A549 (cell line): ENCODE results near the gene ELL2.

Experiments
- CTCF ChIP-seq: fragments of >200 bp; sonication (Bioruptor Twin); formaldehyde crosslinking; IDR thresholded peaks from 3 replicates; pipeline ENCODE4 v1.5.1; 2016
- GATA3 ChIP-seq: IDR thresholded peaks from 2 replicates; pipeline ENCODE4 v1.6.1; 2012; ENCODE audit warnings: borderline replicate concordance
- POLR2A ChIP-seq: IDR thresholded peaks from 2 replicates; pipeline ENCODE4 v1.6.1; 2012; ENCODE audit warnings: mild to moderate bottlenecking, low read length
- REST ChIP-seq: fragments of 200-600 bp; sonication (generic); IDR thresholded peaks from 2 replicates; pipeline ENCODE4 v1.6.1; 2016; ENCODE audit warnings: antibody characterized with exemption, mild to moderate bottlenecking, moderate library complexity

- TF ChIP-seq REST = no peak
- TF ChIP-seq CTCF = no peak
- no peak for TF ChIP-seq POLR2A
- no peak for TF ChIP-seq GATA3
Observed at GRCh38 chr5:95837492-95837891, 124.2 kb downstream of the ELL2 start.
